ENCODE data around the gene PFKM.
A peak's percentile ranks its signal among the peaks of the same experiment; 100 is the strongest.

Gene PFKM

GRCh38 chr12:48187916-48188695 lies 68.9 kb downstream of the PFKM start:
- DNase-seq (ENCODE audit: low spot score): no peak

- DNase-seq (ENCODE audit: low spot score): peak; percentile 64
Observed at GRCh38 chr12:48189331-48190125, 70.4 kb downstream of the PFKM start.

DNA sequence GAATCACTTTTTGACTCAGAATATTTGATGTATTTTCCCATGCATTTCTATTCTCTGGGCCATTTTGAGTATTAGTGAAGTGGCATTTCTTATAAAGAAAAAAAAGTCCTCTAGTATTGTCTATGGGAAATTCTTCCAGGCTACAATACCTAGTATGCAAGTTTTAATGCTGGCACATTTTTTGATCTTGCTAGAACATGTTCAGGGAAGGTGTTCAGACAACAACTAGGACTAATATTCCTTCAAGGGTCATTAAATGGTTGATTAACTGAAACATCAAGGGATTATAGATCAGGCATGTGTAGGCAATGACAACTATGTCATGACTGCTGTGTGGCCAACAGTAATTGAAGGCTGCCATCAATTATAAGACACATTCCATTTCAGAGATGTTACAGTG lies 71.9 kb downstream of the PFKM start:
- DNase-seq (ENCODE audit: low spot score): no peak

DNA sequence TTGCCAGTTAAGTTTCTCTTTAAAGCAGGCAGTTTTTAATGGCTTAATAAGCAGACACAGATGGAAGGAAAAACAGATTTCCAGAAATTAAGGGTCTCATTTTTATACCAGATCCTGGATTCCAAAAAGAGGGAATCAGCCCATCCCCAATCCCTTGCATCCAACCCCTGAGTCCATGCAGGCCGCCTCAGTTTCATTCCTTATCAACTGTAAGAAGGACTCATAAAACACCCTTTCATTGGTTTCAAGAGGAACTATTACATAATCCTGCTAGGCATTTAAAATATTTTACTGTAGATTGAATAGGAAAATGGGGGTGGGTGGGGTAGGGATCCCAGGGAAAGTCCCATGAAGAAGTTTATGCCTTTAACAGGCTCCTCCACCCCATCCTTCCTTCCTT lies 73.7 kb downstream of the PFKM start:
- no peak for DNase-seq (ENCODE audit: low spot score)

DNA sequence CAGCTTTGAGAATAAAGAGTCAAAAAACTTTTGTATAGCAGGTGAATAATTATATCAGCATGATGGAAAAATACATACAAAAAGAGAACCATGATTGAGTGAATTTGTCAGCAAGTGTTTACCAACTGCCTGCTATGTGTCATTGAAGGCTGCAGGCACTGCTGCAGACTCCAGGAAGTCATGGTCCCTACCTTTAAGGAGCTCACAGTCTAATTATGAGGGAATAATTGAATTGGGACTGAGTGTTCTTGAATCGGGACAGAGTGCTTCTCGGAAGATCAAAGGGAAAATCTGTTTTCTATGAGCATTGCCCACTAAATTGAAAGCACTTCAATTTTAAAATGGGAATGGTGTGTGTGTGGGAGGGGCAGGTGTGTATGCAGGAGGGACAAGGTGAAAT lies 74.5 kb downstream of the PFKM start:
- DNase-seq (ENCODE audit: low spot score): no peak

GRCh38 chr12:48194799-48195201 lies 75.6 kb downstream of the PFKM start:
- DNase-seq (ENCODE audit: low spot score): no peak
